Adipocyte (in vitro differentiated cells): ENCODE measurements around the gene MRPL53.
"Not testable (repeated sequence)": the region's sequence is repeated elsewhere in the genome, so short reads cannot be mapped to it uniquely, and the experiment has no call there.

Source experiments
- DNase-seq: peaks from one replicate; pipeline ENCODE4 v3.0.0-alpha.2; 2015; ENCODE audit warnings: low read depth
- H3K27me3 ChIP-seq: replicated peaks from 2 replicates; pipeline ENCODE4 v1.7.0; 2013; ENCODE audit warnings: mild to moderate bottlenecking, low read length, moderate library complexity; ENCODE audit not compliant: control insufficient read depth, insufficient read depth
- H3K36me3 ChIP-seq: 2 replicates; pipeline ENCODE4 v1.7.0; 2013; ENCODE audit warnings: low read length, mild to moderate bottlenecking, moderate library complexity; ENCODE audit not compliant: control insufficient read depth, insufficient read depth, severe bottlenecking
- H3K4me1 ChIP-seq: 2 replicates; pipeline ENCODE4 v1.7.0; 2013; ENCODE audit warnings: mild to moderate bottlenecking, low read length, moderate library complexity; ENCODE audit not compliant: control insufficient read depth, insufficient read depth
- H3K4me3 ChIP-seq: 2 replicates; pipeline ENCODE4 v1.7.0; 2013; ENCODE audit warnings: mild to moderate bottlenecking, low read length, moderate library complexity
- H3K9ac ChIP-seq: 2 replicates; pipeline ENCODE4 v1.7.0; 2013; ENCODE audit warnings: mild to moderate bottlenecking, low read length, moderate library complexity
- H3K9me3 ChIP-seq: 2 replicates; pipeline ENCODE4 v1.7.0; 2013; ENCODE audit warnings: mild to moderate bottlenecking, low read length, moderate library complexity; ENCODE audit not compliant: control insufficient read depth

MRPL53 gene

DNA sequence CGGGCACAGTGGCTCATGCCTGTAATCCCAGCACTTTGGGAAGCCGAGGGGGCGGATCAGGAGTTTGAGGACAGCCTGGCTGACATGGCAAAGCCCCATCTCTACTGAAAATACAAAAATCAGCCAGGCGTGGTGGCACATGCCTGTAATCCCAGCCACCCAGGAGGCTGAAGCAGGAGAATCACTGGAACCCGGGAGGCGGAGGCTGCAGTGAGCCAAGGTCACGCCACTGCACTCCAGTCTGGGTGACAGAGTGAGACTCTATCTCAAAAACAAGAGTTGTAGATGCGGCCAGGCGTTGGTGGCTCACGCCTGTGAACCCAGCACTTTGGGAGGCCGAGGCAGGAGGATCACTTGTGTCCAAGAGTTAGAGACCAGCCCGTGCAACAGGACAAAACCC lies 1.7 kb downstream of the MRPL53 start:
- H3K9me3 ChIP-seq, DNase-seq, H3K4me3 ChIP-seq, H3K9ac ChIP-seq, H3K27me3 ChIP-seq: not testable (repeated sequence)
- peaks cover 16% of the 10 kb centered on the region for H3K36me3 ChIP-seq
- H3K4me1 ChIP-seq = peaks cover 17% of the 10 kb centered on the region

DNA sequence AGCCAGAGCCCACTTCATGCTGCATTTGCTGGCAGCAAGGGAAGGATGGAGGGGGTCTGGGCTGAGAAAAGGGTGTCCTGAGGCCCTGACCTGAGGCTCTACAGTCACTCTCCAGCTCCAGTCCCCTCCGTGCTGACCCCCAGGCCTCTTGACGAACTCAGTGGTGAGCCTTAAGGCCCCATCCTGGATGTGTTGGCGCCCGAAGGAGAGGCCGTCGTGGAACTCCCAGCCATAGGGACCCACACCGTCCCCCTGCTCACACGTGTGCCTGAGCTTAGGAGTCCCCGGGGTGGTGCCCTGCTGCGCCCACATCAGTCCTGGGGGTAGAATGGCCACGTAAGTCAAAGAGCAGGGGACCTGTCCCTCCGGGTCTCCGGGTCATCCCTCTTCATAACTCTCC lies 8.1 kb downstream of the MRPL53 start:
- peak overlapping the region; percentile 84 for H3K4me3 ChIP-seq
- peaks cover 18% of the 10 kb centered on the region for H3K36me3 ChIP-seq
- H3K9ac ChIP-seq = peak overlapping the region; percentile 94
- no peaks in the 10 kb centered on the region for H3K27me3 ChIP-seq
- H3K4me1 ChIP-seq = peaks cover 9% of the 10 kb centered on the region
- no peak for DNase-seq
- no peaks in the 10 kb centered on the region for H3K9me3 ChIP-seq

DNA sequence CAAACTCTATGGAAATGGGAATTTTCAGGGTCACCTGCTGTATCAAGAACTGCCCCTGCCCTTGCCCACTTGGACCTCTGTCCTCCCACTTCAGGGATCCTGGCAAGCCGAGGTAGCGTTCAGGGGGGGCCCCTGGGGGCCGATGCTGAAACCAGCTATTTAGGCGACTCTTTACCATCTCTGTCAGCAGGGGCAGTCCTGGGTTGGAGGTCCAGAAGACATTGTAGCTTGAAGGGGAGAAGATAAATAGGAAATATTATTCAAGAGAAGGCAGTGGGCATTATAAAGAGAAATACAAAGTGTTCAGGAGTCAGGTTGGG lies 9.7 kb downstream of the MRPL53 start:
- DNase-seq = no peak
- H3K9ac ChIP-seq = no peak overlapping the region
- no peaks in the 10 kb centered on the region for H3K27me3 ChIP-seq
- no peak overlapping the region for H3K4me3 ChIP-seq
- H3K4me1 ChIP-seq = peaks cover 12% of the 10 kb centered on the region
- peaks cover 18% of the 10 kb centered on the region for H3K36me3 ChIP-seq
- H3K9me3 ChIP-seq = no peaks in the 10 kb centered on the region

- H3K4me3 ChIP-seq = no peak overlapping the region
- peaks cover 12% of the 10 kb centered on the region for H3K4me1 ChIP-seq
- peaks cover 18% of the 10 kb centered on the region for H3K36me3 ChIP-seq
Measured at GRCh38 chr2:74462054-74462785, 10.3 kb downstream of the MRPL53 start.

GRCh38 chr2:74461187-74462053 lies 11.1 kb downstream of the MRPL53 start:
- Histone ChIP-seq H3K4me1 (peaks cover 18% of the 10 kb centered on the region), H3K27me3 (no peaks in the 10 kb centered on the region), H3K36me3 (peaks cover 18% of the 10 kb centered on the region), H3K9ac (no peak overlapping the region), H3K9me3 (no peaks in the 10 kb centered on the region), H3K4me3 (no peak overlapping the region)
- DNase-seq = no peak

More at GRCh38 chr2:74462054-74462785, 10.3 kb downstream of the MRPL53 start:
- no peak overlapping the region for H3K9ac ChIP-seq
- no peak for DNase-seq
- H3K27me3 ChIP-seq = no peaks in the 10 kb centered on the region
- H3K9me3 ChIP-seq = no peaks in the 10 kb centered on the region

DNA sequence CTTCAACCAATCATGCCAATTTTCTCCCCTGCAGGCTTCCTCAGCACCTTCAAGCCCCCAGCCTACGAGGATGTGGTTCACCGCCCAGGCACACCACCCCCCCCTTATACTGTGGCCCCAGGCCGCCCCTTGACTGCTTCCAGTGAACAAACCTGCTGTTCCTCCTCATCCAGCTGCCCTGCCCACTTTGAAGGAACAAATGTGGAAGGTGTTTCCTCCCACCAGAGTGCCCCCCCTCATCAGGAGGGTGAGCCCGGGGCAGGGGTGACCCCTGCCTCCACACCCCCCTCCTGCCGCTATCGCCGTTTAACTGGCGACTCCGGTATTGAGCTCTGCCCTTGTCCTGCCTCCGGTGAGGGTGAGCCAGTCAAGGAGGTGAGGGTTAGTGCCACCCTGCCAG lies 12.3 kb downstream of the MRPL53 start:
- DNase-seq, H3K9me3 ChIP-seq, H3K4me3 ChIP-seq, H3K9ac ChIP-seq, H3K27me3 ChIP-seq: not testable (repeated sequence)
- Histone ChIP-seq H3K36me3 (peaks cover 18% of the 10 kb centered on the region), H3K4me1 (peaks cover 24% of the 10 kb centered on the region)

- H3K4me1 ChIP-seq = peaks cover 24% of the 10 kb centered on the region
- H3K27me3 ChIP-seq, DNase-seq, H3K9me3 ChIP-seq: not testable (repeated sequence)
- peak overlapping the region; percentile 19 for H3K9ac ChIP-seq
- H3K36me3 ChIP-seq = peaks cover 18% of the 10 kb centered on the region
- H3K4me3 ChIP-seq = peak overlapping the region; percentile 99
Measured at GRCh38 chr2:74459503-74460118, 12.9 kb downstream of the MRPL53 start.

DNA sequence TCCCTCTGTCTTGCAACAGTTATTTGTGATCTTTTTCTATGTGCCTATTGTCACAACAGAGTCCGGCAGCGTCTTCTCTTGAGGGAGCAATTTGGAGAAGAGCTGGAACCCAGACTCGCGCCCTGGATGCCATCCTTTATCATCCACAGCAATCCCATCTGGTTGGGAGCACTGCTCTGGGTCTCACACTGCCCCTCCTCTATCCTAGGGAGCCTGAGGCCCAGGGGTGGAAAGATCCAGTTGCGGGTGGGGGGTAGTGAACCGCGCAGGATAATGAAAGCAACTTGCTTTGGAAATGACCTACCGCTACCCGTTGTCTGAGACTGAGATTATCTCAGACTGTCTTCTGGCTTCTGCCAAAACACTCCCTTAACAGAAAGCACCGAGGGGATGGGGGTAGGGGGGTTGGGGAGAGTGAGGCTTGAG lies 13.5 kb downstream of the MRPL53 start:
- Histone ChIP-seq H3K27me3 (no peaks in the 10 kb centered on the region), H3K4me3 (peak overlapping the region; percentile 99), H3K9ac (peak overlapping the region; percentile 97), H3K36me3 (peaks cover 18% of the 10 kb centered on the region), H3K4me1 (peaks cover 23% of the 10 kb centered on the region), H3K9me3 (no peaks in the 10 kb centered on the region)
- peak; percentile 52 for DNase-seq

DNA sequence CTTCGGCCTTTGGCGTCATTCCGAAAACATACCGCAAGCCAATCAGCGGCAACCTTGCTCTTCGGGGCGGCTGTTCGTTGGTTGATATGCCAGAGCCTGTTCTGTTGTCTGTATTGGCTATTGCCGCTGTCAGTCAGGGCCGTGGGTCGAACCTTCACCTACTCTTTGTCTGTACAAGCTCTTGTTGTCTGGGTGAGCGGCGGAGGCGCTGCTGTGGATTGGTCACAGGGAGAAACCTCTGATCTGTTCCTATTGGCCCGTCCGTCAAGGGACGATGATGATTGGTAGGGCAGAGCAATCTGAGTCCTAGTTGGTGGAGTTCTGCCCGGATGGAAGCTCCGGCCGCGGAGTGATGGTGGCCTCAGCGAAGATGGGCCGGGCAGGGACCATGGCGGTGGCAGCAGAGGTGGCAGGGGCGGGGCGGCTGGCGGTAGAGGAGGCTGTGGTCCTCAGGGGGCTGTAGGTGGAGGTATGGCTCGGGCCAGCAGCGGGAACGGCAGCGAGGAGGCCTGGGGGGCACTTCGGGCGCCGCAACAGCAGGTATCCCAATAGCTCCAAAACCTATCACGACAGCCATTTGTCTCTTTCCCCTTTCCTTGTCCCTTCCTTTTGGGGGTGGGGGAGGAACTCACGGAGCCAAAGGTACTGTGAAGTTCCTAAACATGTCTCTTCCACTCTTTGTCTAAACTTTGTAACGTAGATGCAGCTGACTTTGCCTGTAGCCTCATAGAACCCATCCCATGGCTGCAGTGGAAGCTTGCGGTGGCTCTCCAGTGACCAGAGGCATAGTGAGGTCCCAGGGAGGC lies 14.1 kb downstream of the MRPL53 start, which contains the start of gene WBP1:
Gene WBP1, plus strand, starts transcription at position 307 of the 806 bp plus-strand sequence. Its CDS starts 165 bp downstream, at position 472.
- H3K27me3 ChIP-seq = no peaks in the 10 kb centered on the region
- H3K36me3 ChIP-seq = peaks cover 18% of the 10 kb centered on the region
- no peaks in the 10 kb centered on the region for H3K9me3 ChIP-seq
- peaks cover 23% of the 10 kb centered on the region for H3K4me1 ChIP-seq
- peak within 1 kb of the TSS; percentile 97 for H3K9ac ChIP-seq
- peak within 1 kb of the TSS; percentile 99 for H3K4me3 ChIP-seq
- peak; percentile 100 for DNase-seq

DNA sequence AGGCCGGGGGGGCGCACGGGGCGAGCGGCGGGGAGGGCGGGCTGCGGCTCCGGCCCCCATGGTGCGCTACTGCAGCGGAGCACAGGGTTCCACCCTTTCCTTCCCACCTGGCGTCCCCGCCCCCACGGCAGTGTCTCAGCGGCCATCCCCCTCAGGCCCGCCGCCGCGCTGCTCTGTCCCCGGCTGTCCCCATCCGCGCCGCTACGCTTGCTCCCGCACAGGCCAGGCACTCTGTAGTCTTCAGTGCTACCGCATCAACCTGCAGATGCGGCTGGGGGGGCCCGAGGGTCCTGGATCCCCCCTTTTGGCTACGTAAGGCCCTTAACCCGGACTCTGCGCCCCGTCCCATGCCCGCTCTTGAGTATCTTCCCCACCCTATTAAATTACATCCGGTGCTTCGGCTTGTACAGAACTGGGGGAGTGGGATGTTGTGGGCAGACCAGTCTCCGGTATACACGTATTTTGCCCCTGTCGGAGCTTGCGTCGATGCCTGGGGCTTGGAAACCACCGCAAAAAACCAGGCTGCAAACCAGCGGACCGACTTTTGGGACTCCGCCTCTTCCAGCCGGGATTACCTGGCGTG lies 14.8 kb downstream of the MRPL53 start:
- no peaks in the 10 kb centered on the region for H3K9me3 ChIP-seq
- peak overlapping the region; percentile 99 for H3K4me3 ChIP-seq
- peaks cover 23% of the 10 kb centered on the region for H3K4me1 ChIP-seq
- peak; percentile 70 for DNase-seq
- peak overlapping the region; percentile 91 for H3K9ac ChIP-seq
- H3K27me3 ChIP-seq = no peaks in the 10 kb centered on the region
- peaks cover 15% of the 10 kb centered on the region for H3K36me3 ChIP-seq
